Glutamatergic neuron (in vitro differentiated cells): ENCODE data around the gene ISG20. TPM values are rescaled to one million over a fixed set of nuclear protein-coding genes. Genes with fewer than 3 reads are reported as not detected.

Source experiments
- DNase-seq: peaks from one replicate; pipeline ENCODE4 v3.0.0; 2022
- H3K27ac Mint-ChIP-seq: one replicate; pipeline ENCODE4 v1.8.0; 2020; ENCODE audit warnings: mild to moderate bottlenecking, mixed read lengths, inconsistent platforms; ENCODE audit not compliant: unreplicated experiment
- H3K27me3 Mint-ChIP-seq: one replicate; pipeline ENCODE4 v1.8.0; 2020; ENCODE audit warnings: mild to moderate bottlenecking, moderate library complexity, mixed read lengths, inconsistent platforms; ENCODE audit not compliant: unreplicated experiment
- H3K36me3 Mint-ChIP-seq: one replicate; pipeline ENCODE4 v1.8.0; 2020; ENCODE audit warnings: mild to moderate bottlenecking, mixed read lengths, inconsistent platforms; ENCODE audit not compliant: unreplicated experiment
- H3K4me1 Mint-ChIP-seq: one replicate; pipeline ENCODE4 v1.8.0; 2020; ENCODE audit warnings: mild to moderate bottlenecking, low read depth, mixed read lengths, inconsistent platforms; ENCODE audit not compliant: unreplicated experiment
- H3K4me3 Mint-ChIP-seq: one replicate; pipeline ENCODE4 v1.8.0; 2020; ENCODE audit warnings: mild to moderate bottlenecking, mixed read lengths, inconsistent platforms; ENCODE audit not compliant: unreplicated experiment
- H3K9me3 Mint-ChIP-seq: one replicate; pipeline ENCODE4 v1.8.0; 2020; ENCODE audit warnings: mild to moderate bottlenecking, moderate library complexity, mixed read lengths, inconsistent platforms; ENCODE audit not compliant: unreplicated experiment
- total RNA-seq: library from RNA; stranded (reverse); fragmentation: NEBNext Ultra II Directional; extraction: Animal tissue kit (Norgen Biotek cat#: 25700); gene quantifications from one replicate; pipeline ENCODE4 v1.2.1, GENCODE V29; 2021; ENCODE audit not compliant: unreplicated experiment
- TF ChIP-seq, protein P1 (sequence below): fragments of 200-600 bp; sonication (generic); IDR thresholded peaks from one replicate; pipeline ENCODE4 v1.5.0; 2021; ENCODE audit not compliant: partially characterized antibody, unreplicated experiment

ISG20 gene
- total RNA-seq, 1 donor from 2014 or later = 1.1 TPM

DNA sequence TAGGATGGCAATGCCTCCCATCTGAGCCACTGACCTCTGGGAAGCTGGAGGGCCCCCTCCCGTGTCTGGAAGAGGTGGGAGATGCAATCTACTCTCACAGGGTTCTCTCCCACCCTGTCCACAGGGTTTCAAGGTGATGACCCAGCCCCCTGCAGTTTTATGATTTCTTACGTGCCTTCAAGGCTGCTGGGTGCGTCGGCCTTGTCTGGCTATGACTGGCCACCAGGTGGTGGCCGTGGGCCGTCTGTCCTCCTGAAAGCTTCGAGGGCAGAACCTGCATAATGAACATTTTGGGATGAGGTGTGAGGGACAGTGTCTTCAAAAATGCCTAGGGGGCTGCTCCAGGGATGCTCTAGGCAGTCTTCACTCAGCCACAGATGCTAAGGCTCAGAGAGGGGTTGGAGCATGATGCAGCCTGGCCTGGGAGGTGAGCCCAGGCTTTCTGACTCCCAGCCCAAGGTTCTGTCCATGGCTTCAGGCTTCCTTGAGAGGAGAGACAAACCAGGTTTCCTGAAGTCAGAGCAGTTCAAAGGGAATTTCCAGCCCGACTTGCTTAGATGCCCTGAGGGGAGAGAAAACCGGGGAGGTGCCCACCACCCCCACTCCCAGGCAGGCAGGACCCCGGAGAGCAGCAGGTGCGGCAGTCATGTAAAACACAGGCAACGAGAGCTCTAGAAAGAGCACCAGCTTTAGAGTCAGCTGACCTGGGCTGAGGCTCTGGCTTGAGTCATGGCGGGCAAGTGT is 18.7 kb downstream of the ISG20 start:
- H3K4me3 Mint-ChIP-seq = no peak overlapping the region
- H3K27me3 Mint-ChIP-seq = peaks cover 6% of the 10 kb centered on the region
- TF ChIP-seq, protein P1, sequence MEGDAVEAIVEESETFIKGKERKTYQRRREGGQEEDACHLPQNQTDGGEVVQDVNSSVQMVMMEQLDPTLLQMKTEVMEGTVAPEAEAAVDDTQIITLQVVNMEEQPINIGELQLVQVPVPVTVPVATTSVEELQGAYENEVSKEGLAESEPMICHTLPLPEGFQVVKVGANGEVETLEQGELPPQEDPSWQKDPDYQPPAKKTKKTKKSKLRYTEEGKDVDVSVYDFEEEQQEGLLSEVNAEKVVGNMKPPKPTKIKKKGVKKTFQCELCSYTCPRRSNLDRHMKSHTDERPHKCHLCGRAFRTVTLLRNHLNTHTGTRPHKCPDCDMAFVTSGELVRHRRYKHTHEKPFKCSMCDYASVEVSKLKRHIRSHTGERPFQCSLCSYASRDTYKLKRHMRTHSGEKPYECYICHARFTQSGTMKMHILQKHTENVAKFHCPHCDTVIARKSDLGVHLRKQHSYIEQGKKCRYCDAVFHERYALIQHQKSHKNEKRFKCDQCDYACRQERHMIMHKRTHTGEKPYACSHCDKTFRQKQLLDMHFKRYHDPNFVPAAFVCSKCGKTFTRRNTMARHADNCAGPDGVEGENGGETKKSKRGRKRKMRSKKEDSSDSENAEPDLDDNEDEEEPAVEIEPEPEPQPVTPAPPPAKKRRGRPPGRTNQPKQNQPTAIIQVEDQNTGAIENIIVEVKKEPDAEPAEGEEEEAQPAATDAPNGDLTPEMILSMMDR = peak; percentile 65
- H3K27ac Mint-ChIP-seq = no peak overlapping the region
- H3K4me1 Mint-ChIP-seq = no peaks in the 10 kb centered on the region
- H3K36me3 Mint-ChIP-seq = no peaks in the 10 kb centered on the region
- peak; percentile 66 for DNase-seq
- no peaks in the 10 kb centered on the region for H3K9me3 Mint-ChIP-seq

GRCh38 chr15:88658070-88658965 is 19.5 kb downstream of the ISG20 start:
- no peaks in the 10 kb centered on the region for H3K4me1 Mint-ChIP-seq
- no peaks in the 10 kb centered on the region for H3K9me3 Mint-ChIP-seq
- H3K4me3 Mint-ChIP-seq = no peak overlapping the region
- H3K27ac Mint-ChIP-seq = no peak overlapping the region
- peaks cover 4% of the 10 kb centered on the region for H3K27me3 Mint-ChIP-seq
- H3K36me3 Mint-ChIP-seq = no peaks in the 10 kb centered on the region
- TF ChIP-seq, protein P1 = no peak
- DNase-seq = no peak

- Mint-ChIP-seq H3K36me3 (no peaks in the 10 kb centered on the region), H3K4me1 (no peaks in the 10 kb centered on the region), H3K4me3 (no peak overlapping the region), H3K27me3 (peaks cover 4% of the 10 kb centered on the region), H3K27ac (no peak overlapping the region), H3K9me3 (no peaks in the 10 kb centered on the region)
- no peak for DNase-seq
- TF ChIP-seq, protein P1 = no peak
Measured at GRCh38 chr15:88658972-88659931, 20.4 kb downstream of the ISG20 start.

DNA sequence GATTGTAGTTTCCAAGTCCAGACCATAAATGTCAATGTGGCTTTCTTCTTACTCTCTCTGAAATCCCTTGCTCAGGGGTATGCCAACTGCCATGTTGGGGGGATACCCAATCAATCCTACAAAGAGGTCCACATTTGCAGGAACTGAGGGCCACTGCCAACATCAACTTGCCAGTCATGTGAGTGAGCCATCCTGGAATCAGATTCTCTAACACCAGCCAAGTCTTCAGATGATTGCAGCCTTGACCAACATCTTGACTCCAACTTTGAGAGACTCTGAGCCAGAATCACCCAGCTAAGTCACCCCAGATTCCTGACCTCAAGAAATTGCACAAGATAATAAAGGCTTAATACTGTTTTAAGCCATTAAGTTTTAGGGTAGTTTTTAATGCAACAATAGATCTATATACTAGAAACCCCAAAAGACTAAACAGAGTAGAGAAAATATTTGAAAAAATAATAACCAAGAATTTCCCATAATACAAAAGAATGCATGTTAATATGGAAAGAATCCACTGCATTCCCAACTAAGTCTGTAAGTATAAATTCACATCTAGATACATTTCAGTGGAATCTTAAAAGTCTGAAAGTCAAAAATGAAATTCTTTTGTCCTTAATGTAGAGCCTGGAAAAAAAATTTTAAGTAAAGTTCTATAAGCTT is 22.4 kb downstream of the ISG20 start:
- H3K4me1 Mint-ChIP-seq = no peaks in the 10 kb centered on the region
- DNase-seq = no peak
- no peak overlapping the region for H3K4me3 Mint-ChIP-seq
- H3K36me3 Mint-ChIP-seq = no peaks in the 10 kb centered on the region
- H3K27me3 Mint-ChIP-seq = peaks cover 4% of the 10 kb centered on the region
- TF ChIP-seq, protein P1 = no peak
- H3K27ac Mint-ChIP-seq = no peak overlapping the region
- H3K9me3 Mint-ChIP-seq = no peaks in the 10 kb centered on the region
